Measurements from ENCODE around the gene RPL18A.

The RPL18A gene

DNA sequence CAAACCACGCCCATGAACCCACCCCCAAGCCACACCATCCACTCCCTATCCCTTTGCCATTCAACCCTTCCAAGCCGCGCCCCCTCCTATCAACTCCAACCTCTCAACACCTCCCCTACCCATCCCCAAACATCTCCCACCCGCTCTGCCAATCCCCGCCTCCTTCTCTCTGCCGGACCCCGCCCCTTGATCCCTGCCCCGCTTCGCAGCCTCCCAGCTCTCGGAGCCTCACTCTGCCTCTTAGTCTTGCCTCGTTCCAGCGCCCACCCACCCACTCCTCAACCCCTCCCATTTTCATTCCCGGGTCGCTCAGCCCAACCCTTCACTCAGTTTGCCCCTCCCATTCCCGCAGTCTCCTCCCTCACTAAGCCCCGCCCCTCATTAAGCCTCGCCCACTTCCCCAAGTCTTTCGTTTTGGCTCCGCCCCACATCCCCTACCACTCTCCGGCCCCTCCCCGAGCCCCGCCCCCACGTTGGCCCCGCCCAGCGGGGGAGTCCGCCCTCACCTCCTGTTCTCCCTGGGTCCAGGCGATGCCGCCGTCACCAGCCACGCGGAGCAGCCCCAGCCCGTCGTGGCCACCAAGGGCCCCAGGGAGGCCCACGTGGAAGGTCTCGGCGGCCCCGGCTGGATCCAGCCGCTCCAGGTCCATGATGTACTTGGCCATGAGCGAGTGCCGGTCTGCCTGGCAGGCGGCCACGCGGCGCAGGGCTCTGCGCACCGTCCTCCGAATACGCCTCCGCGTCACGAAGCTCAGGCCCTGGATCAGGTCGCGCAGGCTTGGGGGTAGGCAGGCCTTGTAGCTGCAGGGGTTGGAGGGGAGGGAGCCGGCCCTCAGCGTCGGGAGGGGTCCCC, 17.7 kb upstream of the RPL18A start:
- no peak for DNase-seq

DNA sequence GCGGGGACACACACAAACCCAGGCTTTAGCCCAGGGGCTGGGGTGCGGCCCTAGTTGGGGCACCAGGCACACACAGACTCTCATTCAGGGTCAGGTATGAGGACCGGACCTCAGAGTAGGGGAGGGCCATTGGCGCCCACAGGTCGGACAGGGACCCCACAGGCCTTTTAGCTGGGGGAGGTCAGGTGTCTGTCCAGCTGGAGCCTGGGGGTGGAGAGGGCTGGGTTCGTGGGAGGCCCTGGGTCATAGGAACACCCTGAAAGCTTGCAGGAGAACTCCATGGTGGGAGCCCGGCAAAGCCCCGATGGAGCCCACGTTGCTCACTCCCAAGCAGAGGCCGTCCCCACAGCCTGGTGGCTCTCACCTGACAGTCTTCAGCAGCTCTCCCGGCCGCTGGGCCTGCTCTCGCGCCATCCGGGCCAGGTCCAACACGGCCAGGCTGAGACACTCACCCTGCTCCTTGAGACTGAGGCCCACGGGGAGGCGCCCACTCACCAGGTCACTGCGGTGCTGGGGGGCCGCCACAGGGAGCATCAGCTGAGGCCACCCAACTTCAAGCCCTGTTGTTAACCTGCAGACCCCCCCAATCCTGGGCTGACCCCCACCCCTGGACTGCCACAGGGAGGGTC, 16.9 kb upstream of the RPL18A start:
- no peak for DNase-seq

DNA sequence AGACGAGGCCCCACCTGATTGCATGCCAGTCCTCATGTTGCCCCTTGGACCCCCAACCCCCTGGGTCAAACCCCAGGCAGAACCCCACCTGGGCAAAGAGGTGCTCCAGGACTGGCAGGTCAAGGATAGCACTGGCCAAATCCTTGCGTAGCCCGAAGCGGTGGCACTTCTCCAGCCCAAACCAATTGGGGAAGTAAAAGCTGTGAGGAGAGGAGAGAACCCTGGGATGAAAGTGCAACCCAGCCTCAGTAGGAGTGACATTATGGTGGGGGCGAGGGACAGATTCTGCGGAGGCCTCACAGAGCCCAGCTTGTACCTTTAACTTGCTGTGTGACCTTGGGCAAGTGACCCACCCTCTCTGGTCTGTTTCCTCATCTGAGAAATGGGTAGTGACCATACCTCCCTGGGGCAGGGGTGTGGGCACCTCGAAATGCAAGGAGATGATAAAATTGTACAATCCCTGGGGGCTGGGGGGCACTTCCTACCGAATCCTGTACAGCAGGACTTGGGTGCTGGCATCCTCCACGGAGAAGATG, 16.4 kb upstream of the RPL18A start:
- DNase-seq: no peak

DNA sequence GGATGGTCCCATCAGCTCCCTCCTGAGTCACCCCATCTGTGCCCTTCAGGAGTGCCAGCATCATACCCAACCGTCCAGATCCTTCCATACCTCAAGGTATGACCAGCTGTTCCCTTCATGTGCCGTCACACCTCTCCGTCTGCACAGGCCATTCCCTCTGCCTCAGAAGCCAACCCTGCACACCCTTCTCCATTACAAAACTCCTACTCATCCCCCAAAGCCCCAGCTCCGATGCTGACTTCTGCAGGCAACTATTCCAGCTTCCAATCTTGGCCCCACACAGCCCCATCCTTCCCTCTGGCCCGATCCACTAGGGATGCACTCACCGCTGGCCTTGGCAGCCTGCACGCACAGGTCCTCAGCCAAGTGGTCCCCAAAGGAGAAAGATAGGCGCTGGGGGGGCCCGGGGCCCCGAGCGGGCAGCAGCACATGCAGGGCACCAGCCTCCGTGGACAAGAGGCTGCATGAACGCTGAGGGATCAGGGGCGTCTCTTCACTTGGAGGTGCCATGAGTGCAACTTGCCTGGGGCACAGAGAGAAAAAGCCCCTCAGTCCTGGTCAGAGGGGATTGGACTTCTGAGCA, 15.7 kb upstream of the RPL18A start:
- DNase-seq: no peak

DNA sequence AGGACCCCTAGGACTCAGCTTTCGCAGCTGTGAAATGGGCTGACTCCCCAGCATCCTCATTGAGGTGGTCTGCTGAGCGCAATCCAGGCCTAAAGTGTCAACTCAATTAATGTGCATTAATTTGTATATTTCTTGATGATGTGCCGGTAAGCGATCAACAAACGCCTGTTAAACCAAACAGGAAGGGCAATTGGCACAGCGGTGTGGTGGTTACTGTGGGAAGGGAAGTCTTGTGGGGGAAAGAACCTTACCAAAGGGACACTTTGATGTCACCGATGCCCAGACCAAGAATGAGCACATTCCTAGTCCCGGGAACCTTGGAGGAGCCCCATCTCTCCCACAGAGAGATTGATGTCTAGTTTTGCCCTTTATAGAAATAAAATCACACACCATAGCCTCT, 13.6 kb upstream of the RPL18A start:
- no peak for DNase-seq

DNA sequence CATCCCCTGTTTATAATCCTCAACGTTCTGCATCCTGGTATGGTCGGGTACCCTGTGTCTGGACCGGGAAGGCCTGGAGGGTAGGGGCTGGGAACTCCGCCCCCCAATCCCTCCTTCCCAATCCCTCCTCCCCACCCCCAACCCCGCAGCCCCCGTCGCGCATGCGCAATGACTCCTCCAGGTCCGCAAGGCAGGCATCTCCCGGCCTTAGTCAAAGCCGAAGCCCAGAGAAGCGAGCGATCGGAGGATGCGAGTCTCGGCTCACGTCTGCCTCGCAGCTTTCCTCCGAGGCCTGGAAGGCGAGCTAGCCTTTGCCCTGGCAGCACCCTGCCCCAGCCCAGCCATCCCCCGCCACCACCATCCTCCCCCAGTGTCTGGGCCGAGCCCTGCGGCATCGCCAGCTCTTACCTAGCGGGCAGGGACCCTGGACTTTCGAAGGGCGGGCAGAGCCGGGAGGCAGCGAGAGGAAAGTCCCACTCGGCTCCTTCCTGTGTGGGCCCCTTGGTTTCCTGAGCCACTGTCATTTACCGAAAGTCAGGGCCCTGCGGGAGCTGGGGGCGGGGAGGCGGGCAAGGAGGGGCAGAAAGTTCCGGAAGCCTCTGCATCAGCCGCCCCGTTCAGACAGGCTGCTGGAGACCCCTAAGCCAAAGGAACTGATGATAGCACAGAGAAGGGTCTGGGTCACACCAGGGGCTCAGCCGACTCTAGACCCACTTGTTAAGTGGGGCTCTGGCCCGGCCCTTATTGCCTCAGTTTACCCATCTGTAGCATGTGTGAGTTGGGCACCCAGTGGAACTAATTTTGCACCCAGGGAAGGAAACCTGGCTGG, 12.0 kb upstream of the RPL18A start, which contains the start of gene JAK3:
JAK3 (minus strand) TSS at position 445 of the 829 bp plus-strand sequence. CDS start 3,565 bp downstream, outside the sequence.
- no peak for DNase-seq

DNA sequence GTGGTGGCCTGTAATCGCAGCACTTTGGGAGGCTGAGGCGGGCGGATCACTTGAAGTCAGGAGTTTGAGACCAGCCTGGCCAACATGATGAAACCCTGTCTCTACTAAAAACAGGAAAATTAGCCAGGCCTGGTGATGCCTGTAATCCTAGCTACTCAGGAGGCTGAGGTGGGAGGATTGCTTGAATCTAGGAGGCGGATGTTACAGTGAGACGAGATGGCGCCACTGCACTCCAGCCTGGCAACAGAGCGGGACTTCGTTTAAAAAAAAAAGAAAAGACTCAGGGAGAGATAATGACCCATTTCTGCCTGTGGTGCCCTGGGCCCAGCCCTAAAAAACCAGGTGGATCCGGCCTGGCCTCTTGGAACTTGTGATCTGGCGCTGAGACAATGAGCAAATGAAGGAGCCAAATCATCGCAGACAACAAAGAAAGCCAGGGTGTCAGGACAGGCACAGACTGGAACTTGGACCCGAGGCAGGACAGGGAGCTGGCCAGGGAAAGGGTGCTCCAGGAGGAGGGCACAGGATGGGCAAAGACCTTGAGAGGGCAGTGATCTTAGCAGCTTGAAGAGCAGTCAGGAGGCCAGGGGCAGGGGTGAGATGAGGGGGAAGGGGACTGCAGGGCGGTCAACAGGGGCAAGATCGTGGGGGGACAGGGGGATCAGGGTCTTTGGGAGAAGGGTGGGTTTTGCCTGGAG, 11.0 kb upstream of the RPL18A start:
- DNase-seq: no peak

DNA sequence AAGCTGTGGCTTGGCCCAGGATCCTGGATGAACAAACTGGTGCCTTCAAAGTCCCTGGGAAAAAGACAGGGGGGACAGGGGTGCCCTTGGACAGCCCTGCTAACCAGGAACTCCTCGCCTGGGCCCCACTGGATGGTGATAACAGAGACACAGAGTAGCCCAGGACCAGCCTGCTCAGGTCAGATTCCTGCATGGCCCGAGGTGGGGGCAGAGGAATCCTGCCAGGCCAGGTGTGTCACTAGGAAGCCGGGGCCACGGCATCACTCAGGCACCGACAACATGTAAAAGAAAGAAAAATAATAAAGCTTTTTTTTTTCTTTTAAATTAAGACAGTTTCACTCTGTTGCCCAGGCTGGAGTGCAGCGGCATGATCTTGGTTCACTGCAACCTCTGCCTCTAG, 5.6 kb upstream of the RPL18A start:
- no peak for DNase-seq

DNA sequence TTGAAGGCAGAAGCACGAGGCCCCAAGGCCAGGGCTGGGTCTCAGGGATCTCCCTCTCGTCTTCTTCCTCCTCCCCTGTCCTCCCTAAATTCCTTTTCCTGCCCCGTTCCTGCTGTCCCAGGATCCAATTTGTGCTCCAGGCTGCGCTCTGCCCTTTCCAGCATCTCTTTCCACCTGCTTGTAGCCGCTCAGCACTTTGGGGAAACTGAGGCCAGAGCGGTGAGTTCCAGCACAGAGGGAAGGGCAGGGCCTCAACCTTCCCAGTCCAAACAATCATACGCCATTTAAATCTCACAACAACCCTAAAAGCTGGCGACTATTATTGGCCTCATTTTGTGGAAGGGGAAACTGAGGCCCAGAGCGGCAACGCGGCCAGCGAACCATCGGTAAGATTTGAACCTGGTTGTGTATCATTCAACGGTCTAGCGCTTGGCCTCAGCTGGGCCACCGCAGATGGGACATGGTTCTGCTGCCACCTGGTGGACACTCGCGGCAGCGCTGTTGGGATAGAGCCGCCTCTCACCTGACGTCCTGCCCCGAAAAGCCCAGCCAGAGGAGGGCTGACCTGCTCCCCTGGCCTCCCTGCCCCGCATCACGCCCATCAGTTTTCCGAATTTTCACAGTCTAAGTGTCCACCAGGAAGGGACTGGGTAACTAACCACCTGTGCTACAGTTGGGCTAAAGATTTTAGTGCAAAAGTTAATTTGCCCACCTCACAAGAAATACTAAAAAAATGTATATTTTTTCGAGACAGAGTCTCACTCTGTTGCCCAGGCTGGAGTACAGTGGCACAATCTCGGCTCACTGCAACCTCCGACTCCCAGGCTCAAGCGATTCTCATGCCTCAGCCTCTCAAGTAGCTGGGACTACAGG, 4.2 kb upstream of the RPL18A start:
- no peak for DNase-seq

DNA sequence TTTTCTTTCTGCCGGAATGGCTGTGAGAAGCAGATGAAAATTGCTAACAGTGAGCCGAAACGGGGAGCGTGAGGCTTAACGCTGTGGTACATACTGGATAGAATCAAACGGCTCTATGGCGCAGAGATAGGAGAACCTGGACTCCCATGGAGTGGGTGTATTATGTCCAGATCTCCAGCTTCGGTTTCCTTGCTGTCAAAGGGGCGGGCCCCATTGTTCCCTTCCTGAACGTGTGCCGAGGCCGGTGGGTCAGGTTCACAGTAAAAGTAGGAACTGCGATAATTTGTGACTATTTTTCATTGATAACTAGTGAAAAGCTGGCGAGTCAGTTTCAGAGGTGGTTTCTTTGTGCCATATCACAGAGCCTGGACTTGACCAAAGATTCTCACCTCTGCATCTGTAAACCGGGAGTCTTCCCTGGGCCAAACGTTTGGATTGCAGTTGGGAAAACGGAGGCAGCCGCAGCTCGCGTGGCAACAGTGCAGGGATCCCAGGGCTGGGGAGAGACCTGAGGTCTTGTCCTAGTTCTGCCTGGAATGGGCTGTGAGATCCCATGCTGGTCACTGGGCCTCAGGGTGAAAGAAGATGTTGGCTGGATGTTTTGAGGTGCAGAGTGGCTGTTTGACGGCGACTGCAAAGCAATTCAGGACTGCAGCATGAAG, 752 bp downstream of the RPL18A start:
- no peak for DNase-seq

DNA sequence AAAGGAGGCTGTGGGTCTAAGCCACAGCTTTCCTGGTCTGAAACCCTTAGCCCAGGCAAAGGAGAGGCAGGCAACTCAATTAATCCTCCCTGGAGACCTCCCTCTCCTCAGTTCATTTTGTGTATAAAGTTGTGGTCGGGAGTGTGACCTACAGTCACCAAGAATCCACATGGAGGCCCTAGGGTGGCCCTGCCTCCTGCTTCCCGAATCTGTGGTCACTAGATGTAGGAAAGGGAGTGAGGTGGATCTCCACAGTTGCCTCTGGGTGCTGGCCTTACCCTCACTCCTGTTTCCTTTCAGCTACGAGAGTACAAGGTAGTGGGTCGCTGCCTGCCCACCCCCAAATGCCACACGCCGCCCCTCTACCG, 1.3 kb downstream of the RPL18A start:
- DNase-seq: no peak

DNA sequence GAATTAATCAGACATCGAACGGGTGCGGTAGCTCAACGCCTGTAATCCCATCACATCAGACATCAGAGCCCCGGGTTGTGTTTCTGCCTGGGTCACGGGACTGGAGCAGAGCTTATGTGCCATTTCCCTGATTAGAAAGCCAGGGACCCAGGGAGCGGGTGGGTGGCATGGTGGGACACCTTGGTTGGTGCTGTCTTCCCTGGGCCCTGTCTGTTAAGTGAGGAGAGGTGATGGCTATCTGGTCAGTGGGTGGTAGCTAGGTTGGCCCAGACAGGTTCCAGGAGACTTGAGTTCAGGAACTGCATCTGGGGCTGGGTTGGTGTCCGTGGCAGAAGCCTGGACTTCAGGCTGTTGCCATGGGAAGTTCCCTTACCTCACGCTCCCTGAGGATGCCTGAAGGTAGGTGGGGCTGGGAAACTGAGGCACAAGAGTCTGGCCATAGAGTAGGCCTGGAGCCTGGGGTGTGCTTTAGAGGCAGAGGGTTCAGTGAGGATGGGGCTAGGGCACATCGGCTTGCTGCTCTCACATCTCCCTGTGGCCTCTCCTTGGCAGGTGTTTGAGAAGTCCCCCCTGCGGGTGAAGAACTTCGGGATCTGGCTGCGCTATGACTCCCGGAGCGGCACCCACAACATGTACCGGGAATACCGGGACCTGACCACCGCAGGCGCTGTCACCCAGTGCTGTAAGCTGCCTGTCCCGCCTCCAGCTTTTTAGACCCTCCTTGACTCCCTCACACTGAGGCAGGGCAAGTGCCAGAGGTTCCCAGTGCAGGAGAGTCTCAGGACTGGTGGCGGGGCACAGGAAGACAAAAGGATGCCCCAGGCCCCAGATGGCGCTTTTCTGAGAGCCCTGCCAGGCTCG, 2.1 kb downstream of the RPL18A start:
- DNase-seq: no peak

DNA sequence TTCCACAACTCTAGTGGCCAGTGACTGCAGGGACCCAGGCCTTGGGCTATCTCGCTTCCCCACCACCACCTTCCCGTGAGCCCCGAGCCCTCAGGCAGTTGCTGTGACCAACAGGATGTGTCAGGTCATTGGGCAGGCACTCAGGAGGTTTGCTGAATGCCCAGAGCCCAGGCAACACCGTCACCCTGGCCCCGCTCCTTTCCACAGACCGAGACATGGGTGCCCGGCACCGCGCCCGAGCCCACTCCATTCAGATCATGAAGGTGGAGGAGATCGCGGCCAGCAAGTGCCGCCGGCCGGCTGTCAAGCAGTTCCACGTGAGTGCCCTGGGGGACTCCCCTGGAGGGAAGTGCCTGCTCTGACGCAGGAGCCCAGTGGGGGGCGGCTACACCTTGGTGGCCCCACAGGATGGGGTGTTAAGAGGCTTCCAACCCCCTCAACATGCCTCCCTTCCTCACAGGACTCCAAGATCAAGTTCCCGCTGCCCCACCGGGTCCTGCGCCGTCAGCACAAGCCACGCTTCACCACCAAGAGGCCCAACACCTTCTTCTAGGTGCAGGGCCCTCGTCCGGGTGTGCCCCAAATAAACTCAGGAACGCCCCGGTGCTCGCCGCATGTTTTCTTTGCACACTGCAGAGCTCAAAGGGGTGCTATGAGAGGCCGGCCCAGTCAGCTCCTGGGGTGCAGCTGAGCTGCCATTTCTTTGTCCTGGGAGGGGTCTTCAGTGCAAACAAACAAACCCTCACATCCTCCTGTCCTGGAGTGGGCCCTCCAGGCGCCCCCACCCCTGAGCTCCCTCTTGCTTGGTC, 3.2 kb downstream of the RPL18A start:
- no peak for DNase-seq

DNA sequence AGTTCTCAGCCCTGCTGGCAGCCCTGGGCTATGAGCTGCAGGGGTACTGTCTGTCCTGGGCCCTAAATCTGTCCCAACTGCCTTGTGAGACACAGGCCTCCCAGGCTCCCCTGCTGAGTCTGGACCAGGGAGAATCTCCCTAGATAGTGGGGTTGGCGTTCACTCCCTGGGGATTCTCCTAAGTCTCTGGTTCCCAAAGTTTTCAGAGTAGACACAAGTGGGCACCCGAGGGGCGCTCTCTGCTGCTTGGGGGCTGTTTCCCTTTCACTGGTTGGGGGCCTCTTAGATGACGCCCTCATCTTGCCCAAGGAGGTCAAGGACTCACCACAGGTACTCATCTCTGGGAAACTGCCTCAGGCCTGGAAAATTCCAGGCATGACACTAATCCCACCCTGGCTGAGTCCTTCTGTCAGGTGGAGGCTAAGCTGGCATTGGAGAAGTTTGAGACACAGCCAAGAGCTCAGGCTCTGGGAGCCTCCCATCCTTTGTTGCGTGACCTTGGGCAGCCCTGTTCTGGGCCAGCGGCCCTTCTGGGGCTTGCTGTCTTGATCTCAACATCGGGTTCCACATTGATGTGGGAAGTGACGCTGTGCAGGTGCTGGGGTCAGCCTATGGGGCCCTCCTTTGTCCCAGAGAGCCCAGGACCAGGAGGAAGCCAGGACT, 3.9 kb downstream of the RPL18A start:
- DNase-seq: no peak

DNA sequence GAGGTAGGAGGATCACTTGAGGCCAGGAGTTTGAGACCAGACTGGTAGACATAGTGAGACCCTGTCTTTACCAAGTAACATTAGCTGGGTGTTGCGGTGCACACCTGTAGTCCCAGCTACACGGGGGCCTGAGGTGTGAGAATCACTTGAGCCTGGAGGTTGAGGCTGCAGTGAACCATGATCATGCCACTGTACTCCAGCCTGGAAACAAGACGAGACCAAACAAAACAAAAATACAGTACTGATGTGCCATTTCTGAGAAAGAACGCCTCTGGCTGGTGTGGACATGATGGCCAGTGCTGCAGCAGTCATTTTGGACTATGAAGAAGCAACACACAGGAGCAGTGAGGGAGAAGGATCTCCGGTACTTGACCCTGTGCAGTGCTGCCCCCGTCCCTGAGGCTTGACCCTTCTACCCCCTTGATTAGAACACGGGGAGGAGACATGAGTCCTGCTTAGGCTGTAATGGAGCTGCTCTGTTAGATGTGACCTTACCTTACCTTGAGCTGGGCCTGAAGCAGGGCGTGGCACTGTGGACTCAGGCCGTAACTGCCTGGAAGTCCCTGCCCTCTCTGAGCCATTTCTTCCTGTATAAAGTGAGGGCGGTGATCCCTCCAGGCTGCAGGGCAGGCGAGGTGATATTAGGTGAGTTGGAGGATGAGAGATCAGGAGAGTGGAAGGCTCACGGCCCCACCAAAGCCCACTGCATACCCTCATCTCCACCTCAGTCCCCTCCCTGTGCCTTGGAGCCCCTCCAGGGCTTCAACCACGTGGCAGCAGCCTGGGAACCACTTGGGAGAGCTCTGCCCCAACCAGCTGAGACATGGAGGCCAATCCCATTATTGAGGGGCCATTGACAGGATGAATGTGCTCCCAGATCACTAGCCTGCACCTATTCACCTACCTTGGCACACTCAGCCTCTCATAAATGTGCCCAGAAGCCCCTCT, 5.9 kb downstream of the RPL18A start:
- DNase-seq: no peak

DNA sequence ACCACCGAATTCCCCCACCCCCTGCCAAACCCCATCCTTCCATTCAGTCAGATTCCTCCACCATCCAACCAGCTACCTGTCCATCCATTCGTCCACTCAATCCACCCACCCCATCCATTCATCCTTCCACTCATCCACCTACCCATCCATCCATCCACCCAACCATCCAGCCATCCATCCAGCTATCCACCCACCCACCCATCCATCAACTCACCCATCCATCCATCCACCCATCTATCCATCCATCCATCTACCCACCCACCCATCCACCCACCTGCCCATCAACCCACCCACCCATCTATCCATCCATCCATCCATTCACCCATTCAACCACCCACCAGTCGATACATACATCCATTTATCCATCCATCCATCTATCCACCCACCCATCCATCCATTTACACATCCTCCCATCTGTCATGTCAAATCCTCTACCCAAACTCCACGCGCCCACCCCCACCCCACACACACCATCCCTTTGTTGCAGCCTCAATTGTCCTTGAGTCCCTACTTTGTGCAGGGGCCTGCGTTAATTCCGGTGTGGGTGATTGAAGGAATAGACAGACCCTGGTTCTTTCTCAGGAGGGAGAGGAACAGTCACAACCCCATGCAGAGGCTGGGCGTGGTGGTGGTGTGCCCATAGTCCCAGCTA, 6.7 kb downstream of the RPL18A start:
- no peak for DNase-seq
